Renal pelvis (tissue), 12 donors: ENCODE data around the gene FAM168A. TPM values are rescaled to one million over a fixed set of nuclear protein-coding genes. Genes with fewer than 3 reads are reported as not detected.
A peak's percentile ranks its signal among the peaks of the same experiment; 100 is the strongest.

Source experiments
- DNase-seq: peaks from one replicate; pipeline ENCODE4 v3.0.0-alpha.2; 2013
- long read RNA-seq, 16 experiments: transcript quantifications; one replicate each; lab custom pipeline, GENCODE V29; 2026
- polyA plus RNA-seq, 3 donors: library from polyadenylated mRNA; unstranded; fragments of 120-200 nt; gene quantifications; one replicate each; pipeline ENCODE4 v1.2.1, GENCODE V29; 2013; ENCODE audit not compliant: insufficient read length in 3 of 3

Gene FAM168A, protein sequence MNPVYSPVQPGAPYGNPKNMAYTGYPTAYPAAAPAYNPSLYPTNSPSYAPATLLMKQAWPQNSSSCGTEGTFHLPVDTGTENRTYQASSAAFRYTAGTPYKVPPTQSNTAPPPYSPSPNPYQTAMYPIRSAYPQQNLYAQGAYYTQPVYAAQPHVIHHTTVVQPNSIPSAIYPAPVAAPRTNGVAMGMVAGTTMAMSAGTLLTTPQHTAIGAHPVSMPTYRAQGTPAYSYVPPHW
- 10 to 100 TPM; 44.5 to 47.6 (median 47.3) TPM for polyA plus RNA-seq
- long read RNA-seq, donor 1, partial matches to known transcripts, result 0 of 3 reads
- long read RNA-seq, donor 1, other reads (novel, unspliced or antisense), result 0 of 3 reads
- long read RNA-seq, donor 2, partial matches to known transcripts, result 0 of 4 reads
- long read RNA-seq, donor 2, other reads (novel, unspliced or antisense), result 0 of 4 reads
- long read RNA-seq, donor 3, transcript FAM168A-202 (8 exons, 1,767 nt), result major isoform, 9 of 10 reads
- long read RNA-seq, donor 3, partial matches to known transcripts, result 0 of 10 reads
- long read RNA-seq, donor 3, other reads (novel, unspliced or antisense), result 0 of 10 reads
- long read RNA-seq, donor 4, partial matches to known transcripts, result 0 of 4 reads
- long read RNA-seq, donor 4, other reads (novel, unspliced or antisense), result 0 of 4 reads
- long read RNA-seq, donor 5, partial matches to known transcripts, result 0 of 4 reads
- long read RNA-seq, donor 5, other reads (novel, unspliced or antisense), result 0 of 4 reads
- long read RNA-seq, donor 6, partial matches to known transcripts, result 0 of 4 reads
- long read RNA-seq, donor 6, other reads (novel, unspliced or antisense), result 0 of 4 reads
- long read RNA-seq, donor 7, partial matches to known transcripts, result 12 of 13 reads
- long read RNA-seq, donor 7, other reads (novel, unspliced or antisense), result 0 of 13 reads
- long read RNA-seq, donor 8, transcript FAM168A-202 (8 exons, 1,767 nt), result major isoform, 6 of 6 reads
- long read RNA-seq, donor 8, partial matches to known transcripts, result 0 of 6 reads
- long read RNA-seq, donor 8, other reads (novel, unspliced or antisense), result 0 of 6 reads
- long read RNA-seq, donor 9, partial matches to known transcripts, result 6 of 7 reads
- long read RNA-seq, donor 9, other reads (novel, unspliced or antisense), result 0 of 7 reads
- long read RNA-seq, donor 10, full-length matches to known transcripts, result 7 of 7 reads
- long read RNA-seq, donor 10, partial matches to known transcripts, result 0 of 7 reads
- long read RNA-seq, donor 10, other reads (novel, unspliced or antisense), result 0 of 7 reads
- long read RNA-seq, donor 11, partial matches to known transcripts, result 0 of 3 reads
- long read RNA-seq, donor 11, other reads (novel, unspliced or antisense), result 0 of 3 reads
- long read RNA-seq, donor 12, transcript FAM168A-202 (8 exons, 1,767 nt), result major isoform, 7 of 7 reads
- long read RNA-seq, donor 12, partial matches to known transcripts, result 0 of 7 reads
- long read RNA-seq, donor 12, other reads (novel, unspliced or antisense), result 0 of 7 reads
- long read RNA-seq, donor 13, result 0 reads
- long read RNA-seq, donor 14, result 0 reads
- long read RNA-seq, donor 15, full-length matches to known transcripts, result 10 of 16 reads
- long read RNA-seq, donor 15, partial matches to known transcripts, result 6 of 16 reads
- long read RNA-seq, donor 15, other reads (novel, unspliced or antisense), result 0 of 16 reads
- long read RNA-seq, donor 16, partial matches to known transcripts, result 12 of 16 reads
- long read RNA-seq, donor 16, other reads (novel, unspliced or antisense), result 0 of 16 reads

DNA sequence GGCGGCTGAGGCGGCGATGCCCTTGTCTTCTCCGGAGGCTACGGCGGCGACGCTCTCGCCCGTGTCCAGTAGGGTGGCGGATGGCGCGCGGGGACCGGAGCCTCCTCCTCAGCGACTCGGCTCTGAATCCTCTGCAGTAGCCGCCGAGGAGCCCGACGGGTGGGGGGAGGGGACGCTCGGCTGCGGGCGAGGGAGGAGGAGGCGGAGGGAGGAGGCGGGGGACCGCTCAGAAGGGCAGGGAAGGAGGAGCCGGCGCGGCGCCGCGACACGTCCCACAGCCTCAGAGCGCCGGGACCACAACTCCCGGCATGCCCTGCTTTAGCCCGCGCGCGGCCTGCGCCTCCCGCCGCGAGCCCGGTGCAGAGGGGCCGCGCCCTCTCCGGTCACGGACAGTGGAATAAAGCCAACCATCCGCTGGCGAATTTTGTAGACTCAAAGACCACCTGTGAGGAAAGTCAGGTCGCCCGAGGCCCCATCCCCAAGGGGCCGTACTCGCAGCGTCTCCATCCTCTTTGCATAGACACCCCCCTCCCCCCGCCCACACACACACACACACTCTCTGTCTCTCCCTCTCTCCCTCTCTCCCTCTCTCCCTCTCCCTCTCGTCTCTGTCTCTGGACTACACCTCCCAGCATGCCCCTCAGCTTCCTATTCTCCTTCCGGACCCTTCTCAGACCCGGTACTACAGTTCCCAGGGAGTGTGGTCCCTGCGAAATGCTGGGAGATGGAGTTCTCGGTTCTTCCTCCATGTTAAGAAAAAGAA lies at the start of gene FAM168A:
FAM168A (minus strand) TSS at position 157 of the 763 bp plus-strand sequence. CDS start 129,638 bp downstream, outside the sequence.
- peak; percentile 98 for DNase-seq

DNA sequence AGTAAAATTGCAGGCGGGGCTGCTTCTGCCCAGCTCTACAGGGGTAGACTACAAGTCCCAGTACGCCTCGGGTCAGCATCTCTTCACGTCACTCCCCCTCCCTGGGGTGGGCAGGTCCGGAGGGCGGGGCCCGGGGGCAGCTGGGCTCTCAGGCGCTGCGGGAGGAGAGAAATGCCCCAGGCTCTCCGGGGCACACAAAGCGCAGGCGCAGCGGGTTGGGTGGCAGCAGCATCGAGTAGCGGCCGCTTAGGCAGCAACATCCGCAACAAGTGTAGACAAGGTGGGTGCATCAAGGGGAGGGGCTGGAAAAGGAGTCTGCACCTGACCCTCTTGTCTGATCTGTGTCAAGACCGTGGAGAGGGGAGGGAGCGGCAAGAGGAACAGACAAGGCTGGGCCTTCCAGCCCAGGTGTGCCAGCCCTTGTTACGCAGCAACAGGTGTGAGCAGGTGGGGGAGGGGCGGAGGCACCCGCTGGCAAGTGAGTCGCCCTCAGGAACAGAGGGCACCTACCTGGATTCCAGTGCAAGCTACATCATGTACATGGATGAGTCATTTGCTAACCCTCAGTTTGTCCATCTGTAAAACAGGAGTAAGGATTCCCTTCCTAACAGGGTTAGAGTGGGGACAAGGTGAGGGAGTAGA lies 49.7 kb upstream of the FAM168A start:
- DNase-seq, result peak; percentile 81

DNA sequence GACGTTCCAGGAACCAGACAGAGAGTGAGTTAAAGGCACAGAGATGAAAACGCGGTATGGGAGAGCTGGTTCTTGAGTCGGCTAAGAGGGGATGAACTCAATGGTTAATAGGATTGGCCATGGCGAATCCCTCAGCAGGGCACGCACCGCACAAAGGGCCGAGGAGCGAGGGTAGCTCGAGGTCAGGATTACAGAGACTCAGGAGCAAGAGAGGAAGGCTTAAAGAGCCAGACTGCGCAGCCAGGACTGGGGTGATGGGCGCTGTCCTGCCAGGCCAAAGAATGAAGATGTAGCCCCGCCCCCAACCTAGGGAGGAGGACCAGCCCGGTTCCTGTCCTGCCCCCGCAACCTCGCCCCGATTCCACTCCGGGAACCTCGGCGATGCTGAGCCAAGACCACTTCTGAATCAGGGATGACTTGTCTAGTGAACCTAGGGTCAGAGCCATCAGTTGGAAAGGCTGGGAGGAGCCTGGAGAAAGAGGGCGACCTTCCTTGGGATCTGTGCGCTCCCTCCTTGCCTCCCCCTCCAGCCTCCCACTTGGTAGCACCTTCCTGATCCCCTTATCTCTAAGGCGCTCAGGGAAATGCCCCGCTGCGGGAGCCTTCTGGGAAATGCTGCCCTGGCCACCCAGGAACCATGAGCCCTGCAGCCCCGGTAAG lies 48.2 kb upstream of the FAM168A start, which contains the start of gene PLEKHB1:
PLEKHB1 (plus strand) TSS at position 610 of the 660 bp plus-strand sequence; CDS start at position 638, 28 bp downstream.
- DNase-seq, result no peak

DNA sequence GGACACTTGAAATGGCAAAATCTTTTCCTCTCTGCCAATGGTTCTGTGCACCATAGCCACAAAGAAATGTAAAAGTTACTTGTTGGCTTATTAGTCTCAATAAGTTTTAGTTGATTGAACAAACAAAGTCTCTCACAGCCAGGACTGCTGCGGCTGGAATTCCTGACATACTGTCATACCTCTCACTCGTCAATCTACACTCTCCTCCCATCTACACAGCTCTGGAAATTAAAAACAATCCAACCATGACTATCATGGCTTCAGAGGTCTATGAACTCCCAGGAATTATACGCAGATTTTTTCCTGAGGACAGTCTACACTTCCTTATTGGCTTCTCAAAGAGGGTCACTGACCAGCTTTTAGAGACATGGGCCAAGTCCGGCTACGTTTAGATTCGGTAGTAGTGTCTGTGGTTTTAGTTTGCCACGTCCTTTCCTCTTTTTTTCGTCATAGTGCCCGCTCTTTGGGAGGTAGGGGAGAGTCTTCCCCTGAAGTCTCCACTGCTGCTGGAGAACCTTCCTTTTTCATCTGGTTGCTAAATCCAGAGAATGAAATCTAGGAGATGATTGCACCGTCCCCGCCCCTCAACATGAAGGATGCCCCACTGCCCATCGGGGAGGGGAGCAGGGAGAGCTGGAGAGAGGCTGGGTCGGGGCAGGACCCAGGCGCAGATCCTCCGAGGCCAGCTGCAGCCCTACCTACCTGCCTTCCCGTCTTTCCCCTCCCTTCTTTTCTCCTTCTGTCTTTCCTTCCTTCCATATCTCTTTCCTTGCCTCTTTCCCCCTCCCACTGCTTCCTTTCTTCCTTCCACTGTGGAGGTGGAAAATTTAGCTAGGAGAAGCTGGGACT lies 47.4 kb upstream of the FAM168A start:
- peak; percentile 29 for DNase-seq

DNA sequence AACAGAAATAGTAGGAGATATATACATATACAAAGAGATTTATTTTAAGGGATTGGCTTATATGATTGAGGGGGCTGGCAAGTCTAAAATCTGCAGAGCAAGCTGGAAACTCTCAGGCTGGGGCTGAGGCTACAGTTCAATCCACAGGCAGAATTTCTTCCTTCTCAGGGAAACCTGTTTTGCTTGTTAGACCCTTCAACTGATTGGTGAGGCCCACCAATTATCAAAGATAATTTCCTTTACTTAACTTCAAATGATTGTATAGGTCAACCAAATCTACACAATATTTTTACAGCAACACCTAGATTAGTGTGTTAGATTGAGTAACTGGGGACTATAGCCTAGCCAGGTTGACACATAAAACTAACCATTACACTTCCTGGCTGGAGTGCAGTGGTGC lies 43.8 kb upstream of the FAM168A start:
- no peak for DNase-seq

DNA sequence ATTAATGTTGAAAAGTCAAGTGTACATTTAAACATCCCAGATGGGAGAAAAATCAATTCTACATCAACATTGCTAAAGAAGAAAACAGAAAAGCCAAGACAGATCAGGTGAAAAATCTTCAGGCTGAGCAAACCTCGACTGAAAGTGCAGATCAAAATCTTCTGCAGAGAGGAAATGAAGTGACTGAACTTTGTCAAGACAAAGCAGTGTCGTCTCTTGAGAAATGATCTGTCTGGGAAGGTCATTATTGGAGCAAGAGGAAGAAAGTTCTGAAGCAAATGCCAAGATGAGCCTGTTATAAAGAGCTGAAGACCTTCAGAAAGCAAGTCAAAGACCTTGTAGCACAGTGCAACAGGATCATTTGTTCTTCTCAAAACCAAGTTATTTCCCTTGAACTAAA lies 42.7 kb upstream of the FAM168A start:
- DNase-seq, result no peak

DNA sequence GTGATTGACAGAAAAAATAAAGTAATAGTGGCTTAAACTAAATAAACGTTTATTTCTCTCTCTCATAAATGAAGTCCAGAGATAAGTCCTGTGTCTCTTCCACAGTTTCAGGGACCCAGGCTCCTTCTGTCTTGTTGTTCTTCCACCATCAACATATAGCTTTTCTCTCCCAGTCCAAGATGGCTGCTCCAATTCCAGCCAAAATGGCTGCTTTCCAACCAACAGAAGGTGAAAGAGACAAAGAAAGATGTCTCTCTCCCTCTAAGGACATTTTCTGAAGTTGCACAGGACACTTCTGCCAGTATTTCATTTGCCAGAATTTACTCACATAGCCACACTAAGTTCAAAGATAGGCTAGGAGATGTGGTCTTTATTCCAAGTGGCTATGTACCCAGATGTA lies 39.1 kb upstream of the FAM168A start:
- DNase-seq, result no peak

DNA sequence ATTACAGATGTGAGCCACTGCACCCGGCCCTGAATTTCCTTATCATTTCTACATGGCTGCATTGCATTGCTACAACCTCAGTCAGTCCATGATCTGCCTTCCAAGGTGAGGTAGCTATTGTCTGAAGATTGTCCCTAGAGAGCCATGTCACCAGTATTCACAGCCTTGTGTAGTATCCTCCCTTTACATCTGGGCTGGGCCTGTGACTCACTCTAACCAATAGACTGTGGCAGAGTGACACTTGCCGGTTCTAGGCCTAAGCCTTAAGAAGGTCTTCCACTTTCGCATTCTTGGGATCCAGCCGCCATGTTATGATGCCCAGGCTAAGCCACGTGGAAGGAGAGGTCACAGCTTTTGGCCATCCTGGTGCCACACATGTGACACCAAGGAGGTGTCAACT lies 38.3 kb upstream of the FAM168A start:
- DNase-seq, result no peak

DNA sequence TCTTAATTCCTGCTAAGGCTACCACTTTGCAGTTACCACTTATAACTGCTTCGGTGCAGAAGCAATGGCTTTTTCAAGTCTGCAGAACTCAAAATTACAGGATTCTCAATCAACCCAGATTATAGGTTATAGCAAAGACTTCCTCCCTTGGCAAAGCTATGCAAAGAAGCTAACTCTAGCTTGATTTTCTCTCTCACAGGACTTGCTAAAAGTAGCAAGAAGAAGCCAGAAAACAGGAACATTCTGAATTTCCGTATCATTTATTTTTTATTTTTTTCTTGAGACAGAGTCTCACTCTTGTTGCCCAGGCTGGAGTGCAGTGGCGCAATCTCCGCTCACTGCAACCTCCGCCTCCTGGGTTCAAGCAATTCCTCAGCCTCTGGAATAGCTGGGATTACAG lies 37.8 kb upstream of the FAM168A start:
- no peak for DNase-seq

DNA sequence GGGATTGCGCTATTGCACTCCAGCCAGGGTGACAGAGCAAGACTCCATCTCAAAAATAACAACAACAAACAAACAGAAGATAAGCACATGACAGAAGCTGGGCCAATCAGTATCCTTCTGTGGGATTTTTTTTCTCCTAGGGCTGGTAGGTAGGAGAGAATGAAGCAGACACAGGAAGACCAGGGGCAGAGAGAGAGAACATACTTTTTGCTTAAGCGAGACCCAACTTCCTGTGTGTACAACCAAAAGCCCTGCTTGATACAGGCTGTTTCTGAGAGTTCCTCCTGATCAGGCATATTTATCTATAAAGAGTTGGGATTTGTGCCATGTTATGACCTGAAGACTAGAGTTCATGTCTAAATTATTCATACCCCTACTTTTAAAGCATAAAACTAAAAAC lies 36.1 kb upstream of the FAM168A start:
- DNase-seq, result no peak

DNA sequence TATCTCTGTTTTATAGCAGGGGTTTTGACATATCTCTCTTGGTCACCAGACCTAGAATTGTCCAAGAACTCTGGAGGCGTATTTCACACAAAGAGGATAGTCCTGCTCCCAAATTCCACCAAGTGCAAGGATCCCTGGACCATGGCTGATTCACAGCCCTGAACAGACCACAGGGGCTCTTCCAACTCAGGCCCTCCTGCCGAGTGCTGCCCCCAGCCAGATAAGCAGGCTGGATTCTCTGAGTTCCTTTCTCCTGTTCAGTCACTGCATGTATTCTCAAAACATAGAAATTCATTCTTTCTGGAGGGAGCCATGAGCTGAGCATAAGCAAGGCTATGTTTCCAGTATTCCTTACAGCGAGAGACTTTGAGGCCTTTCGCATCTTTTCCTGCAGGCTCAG lies 35.1 kb upstream of the FAM168A start:
- DNase-seq, result no peak

DNA sequence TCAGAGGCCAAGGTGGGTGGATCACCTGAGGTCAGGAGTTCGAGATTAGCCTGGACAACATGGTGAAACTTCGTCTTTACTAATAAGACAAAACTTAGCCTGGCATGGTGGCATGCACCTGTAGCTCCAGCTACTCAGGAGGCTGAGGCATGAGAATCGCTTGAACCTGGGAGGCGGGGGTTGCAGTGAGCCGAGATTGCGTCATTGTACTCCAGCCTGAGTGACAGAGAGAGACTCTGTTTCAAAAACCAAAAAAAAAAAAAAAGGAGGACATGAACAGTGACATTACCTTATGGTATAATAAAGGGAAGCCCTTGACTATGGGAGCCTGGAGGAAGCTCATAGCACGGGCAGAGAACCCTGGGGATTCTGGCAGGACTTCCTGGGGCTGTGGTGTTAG lies 32.0 kb upstream of the FAM168A start:
- DNase-seq, result no peak

DNA sequence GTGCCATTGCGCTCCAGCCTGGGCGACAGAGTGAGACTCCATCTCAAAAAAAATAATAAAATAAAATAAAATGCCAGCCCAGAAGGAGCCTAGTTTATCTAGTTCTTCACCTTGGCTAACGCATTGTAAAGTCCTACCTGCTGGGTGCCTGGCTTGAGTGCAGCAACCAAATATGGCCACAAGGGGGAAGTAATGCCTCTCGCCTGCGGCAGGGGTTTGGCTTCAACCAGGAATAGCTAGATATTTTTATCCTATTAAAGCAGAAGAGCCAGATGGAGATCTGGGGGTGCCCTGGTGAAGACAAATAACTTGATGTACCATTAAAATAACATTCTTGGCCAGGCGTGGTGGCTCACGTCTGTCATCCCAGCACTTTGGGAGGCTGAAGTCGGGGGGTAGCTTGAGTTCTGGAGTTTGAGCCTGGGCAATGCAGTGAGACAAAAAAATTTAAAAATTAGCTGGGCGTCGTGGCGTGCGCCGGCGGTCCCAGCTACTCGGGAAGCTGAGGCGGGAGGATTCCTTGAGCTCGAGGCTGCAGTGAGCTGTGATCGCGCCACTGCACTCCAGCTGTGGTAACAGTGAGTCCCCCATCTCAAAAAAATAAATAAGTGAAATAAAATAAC lies 27.9 kb upstream of the FAM168A start:
- peak; percentile 69 for DNase-seq

DNA sequence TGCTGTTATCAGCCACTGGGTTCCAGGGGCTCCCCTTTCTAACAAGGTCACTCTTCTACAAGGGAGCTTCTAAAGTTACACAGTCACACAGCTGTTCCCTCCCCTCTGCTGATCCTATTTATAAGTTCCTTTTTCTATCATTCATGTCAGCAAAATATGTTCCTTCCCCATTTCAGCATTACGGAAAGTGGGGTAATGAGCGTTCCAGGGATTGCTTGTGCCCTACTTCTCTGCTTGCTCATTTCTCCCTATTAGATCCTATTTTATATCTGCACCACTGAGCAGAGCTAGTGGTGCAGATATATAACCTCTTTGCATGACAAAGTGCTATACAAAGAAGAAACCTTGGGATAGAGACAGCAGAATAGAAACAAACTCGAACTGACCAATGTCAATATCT lies 25.8 kb upstream of the FAM168A start:
- DNase-seq, result peak; percentile 11

DNA sequence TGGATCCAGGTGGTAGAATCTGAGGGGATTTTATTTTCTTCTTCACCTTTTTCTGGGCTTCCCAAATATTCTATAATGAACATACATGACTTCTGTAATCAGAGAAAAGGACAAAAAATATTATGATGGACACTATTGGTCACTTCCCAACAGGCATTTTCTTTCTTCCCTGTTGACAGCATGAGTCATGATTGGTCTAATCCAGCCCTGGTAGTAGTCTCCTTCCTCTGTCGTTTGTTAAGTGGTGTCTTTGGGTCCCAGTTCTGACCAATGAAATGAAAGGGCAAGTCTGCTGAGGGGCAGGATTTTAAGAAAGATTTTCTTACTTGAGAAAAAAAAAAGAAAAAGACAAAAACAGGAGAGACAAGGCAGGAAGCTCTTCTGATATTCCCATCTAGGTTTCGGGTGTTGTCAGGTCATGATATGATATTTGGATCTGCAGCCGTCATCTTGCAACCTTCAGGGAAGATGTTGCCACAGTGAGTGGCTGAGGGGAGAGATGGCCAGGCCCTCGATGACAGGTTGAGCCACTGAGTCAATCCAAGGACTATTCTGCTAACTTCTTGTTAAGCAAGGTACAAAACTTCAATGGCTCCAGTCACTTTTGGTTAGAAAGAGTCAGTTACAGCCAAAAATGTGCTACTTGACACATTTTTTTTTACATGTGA lies 25.1 kb upstream of the FAM168A start:
- no peak for DNase-seq

DNA sequence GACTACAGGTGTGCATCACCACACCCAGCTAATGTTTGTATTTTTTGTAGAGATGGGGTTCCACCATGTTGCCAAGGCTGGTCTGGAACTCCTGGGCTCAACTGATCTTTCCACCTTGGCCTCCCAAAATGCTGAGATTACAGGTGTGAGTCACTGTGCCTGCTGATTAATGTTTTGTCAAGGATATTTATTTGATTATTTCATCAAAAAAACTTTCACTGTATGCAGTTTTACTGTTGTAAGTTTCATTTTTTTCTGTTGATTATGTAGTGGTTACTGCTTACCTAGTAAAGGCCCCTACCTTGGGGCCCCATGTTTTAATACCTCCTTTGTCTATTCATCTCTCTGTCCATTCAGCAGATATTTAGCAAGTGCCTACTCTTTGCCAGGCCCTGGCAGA lies 16.7 kb upstream of the FAM168A start:
- DNase-seq, result no peak

DNA sequence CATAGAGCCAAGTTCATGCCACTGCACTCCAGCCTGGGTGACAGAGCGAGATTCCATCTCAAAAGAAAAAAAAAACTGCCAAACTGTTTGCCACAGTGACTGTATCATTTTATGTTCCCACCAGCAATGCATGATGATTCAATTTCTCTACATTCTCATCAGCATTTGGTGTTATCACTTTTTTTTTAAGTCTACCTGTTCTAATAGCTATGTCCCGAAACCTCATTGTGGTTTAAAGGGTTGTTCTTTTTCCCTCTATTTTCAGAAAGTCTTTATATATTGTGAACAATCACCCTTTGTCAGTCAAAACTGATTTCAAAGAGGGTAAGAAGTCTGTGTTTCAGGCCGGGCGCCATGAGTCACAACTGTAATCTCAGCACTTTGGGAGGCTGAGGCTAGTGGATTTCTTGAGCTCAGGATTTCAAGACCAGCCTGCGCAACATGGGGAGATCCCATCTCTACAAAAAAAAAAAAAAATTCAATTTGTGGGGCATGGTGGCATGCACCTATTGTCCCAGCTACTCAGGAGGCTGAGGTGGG lies 14.8 kb upstream of the FAM168A start:
- no peak for DNase-seq
